GM12891 (cell line): ENCODE results near the gene EHMT1.

ENCODE experiments used
- PAX5 ChIP-seq: IDR thresholded peaks from 2 replicates; pipeline ENCODE4 v1.6.1; 2011; ENCODE audit warnings: low read length, moderate library complexity, mild to moderate bottlenecking; ENCODE audit not compliant: insufficient read depth, severe bottlenecking
- POLR2A ChIP-seq: IDR thresholded peaks from 2 replicates; pipeline ENCODE4 v1.6.1; 2011; ENCODE audit warnings: low read depth, low read length, control low read depth
- POLR2AphosphoS5 ChIP-seq: IDR thresholded peaks from 2 replicates; pipeline ENCODE4 v1.6.1; 2011; ENCODE audit warnings: low read depth, low read length, control low read depth
- POU2F2 ChIP-seq: IDR thresholded peaks from 2 replicates; pipeline ENCODE4 v1.6.1; 2011; ENCODE audit warnings: low read depth, mild to moderate bottlenecking, control low read depth, low read length, moderate library complexity
- SPI1 ChIP-seq: IDR thresholded peaks from 2 replicates; pipeline ENCODE4 v1.6.1; 2011; ENCODE audit warnings: low read depth, low read length, control low read depth
- TAF1 ChIP-seq: IDR thresholded peaks from 2 replicates; pipeline ENCODE4 v1.6.1; 2011; ENCODE audit warnings: low read depth, low read length, control low read depth

GRCh38 chr9:137638680-137639079 lies 19.9 kb downstream of the EHMT1 start:
- TF ChIP-seq POLR2A (no peak), POLR2AphosphoS5 (no peak), TAF1 (no peak), SPI1 (no peak), PAX5 (no peak), POU2F2 (no peak)
